Adrenal gland (tissue), 12 donors: ENCODE measurements around the gene GFRA1. TPM values are rescaled to one million over a fixed set of nuclear protein-coding genes. Genes with fewer than 3 reads are reported as not detected.
A peak's percentile ranks its signal among the peaks of the same experiment; 100 is the strongest.

Source experiments
- DNase-seq, 7 donors: peaks; one replicate each; pipeline ENCODE4 v3.0.0-alpha.2; 2019 to 2020
- H3K27ac ChIP-seq, 5 donors: fragments of 200-600 bp; sonication (generic) in 4 of 5; 1 replicate in 3 of 5; 2 replicates in 2 of 5; pipeline versions ENCODE4 v1.5.1 to v1.8.0; 2016 to 2020; ENCODE audit warnings: mild to moderate bottlenecking in 1 of 5
- H3K27me3 ChIP-seq: fragments of 200-600 bp; 2 replicates; pipeline ENCODE4 v1.8.0; 2021
- H3K36me3 ChIP-seq, 2 donors: fragments of 200-600 bp; replicated peaks in 1 of 2; 1 replicate in 1 of 2; 2 replicates in 1 of 2; pipeline versions ENCODE4 v1.5.1 to v1.8.0; 2018 to 2022
- H3K4me1 ChIP-seq, 2 donors: fragments of 200-600 bp; replicated peaks in 1 of 2; 1 replicate in 1 of 2; 2 replicates in 1 of 2; pipeline versions ENCODE4 v1.5.1 to v1.8.0; 2018 to 2021
- H3K4me3 ChIP-seq, 4 donors: fragments of 200-600 bp; sonication (generic) in 3 of 4; one replicate each; pipeline ENCODE4 v1.5.1; 2016 to 2018
- H3K9me3 ChIP-seq, 3 donors: fragments of 200-600 bp; sonication (generic) in 1 of 3; replicated peaks in 1 of 3; 1 replicate in 2 of 3; 2 replicates in 1 of 3; pipeline versions ENCODE4 v1.5.1 to v1.8.0; 2016 to 2021
- POLR2A ChIP-seq, 2 donors: fragments of 450-650 bp; IDR thresholded peaks; one replicate each; pipeline ENCODE4 v1.6.1; 2017; ENCODE audit warnings: antibody characterized with exemption in 2 of 2, mild to moderate bottlenecking in 2 of 2, moderate library complexity in 1 of 2
- WGBS, 4 donors: extraction: QIAGEN DNeasy Blood & Tissue Kit in 2 of 4; methylation state at CpG; one replicate each; pipeline versions ENCODE4 v1.1.5 to v1.1.7; 2013 to 2017; 5-methylcytosine and 5-hydroxymethylcytosine counted together
- intact Hi-C, 2 donors: fragments of 100-400 bp; cut with DNase I; formaldehyde crosslinking; loops; one replicate each; pipeline versions ENCODE4 v1.14.1 to v1.15.0; 2022 to 2023
- polyA plus RNA-seq, 3 donors: library from polyadenylated mRNA; stranded (reverse); fragments of 200-250 nt in 2 of 3; fragments of 350-450 nt in 1 of 3; fragmentation: Illumina TruSeq in 1 of 3; extraction: RNeasy Lipid Tissue Mini Kit (QIAGEN cat#74804) in 1 of 3; gene quantifications; one replicate each; pipeline ENCODE4 v1.2.3, GENCODE V29; 2013 to 2014
- total RNA-seq, 9 donors: library from RNA; depleted of rRNA in 4 of 9; stranded (reverse); fragments of >200 nt in 4 of 9; fragments of 120-200 nt in 1 of 9; fragmentation: NEBNext Ultra II Directional in 1 of 9; extraction: Animal tissue kit (Norgen Biotek cat#: 25700) in 1 of 9; gene quantifications; one replicate each; pipeline versions ENCODE4 v1.1.0 to v1.2.4, GENCODE V29; 2013 to 2023
- TF ChIP-seq, protein P1 (sequence below), 6 experiments: fragments of 450-650 bp in 4 of 6; fragments of 200-600 bp in 2 of 6; sonication (generic) in 1 of 6; IDR thresholded peaks; 1 replicate in 5 of 6; 2 replicates in 1 of 6; pipeline versions ENCODE4 v1.5.1 to v1.8.0; 2016 to 2021; ENCODE audit warnings: antibody characterized with exemption in 6 of 6, mild to moderate bottlenecking in 2 of 6, moderate library complexity in 1 of 6
- donor health status: healthy with polysubstance abuse.
- donor health status: Bipolar disorder and iron deficiency.
- donor health status: DM: yes; HTN: yes; CAD: no.
- donor health status: DM: no; HTN: no; CAD: no.
- donor health status: DM: no; HTN: no; CAD: no.
- donor health status: DM: yes; HTN: yes; CAD: no.

GFRA1 gene
- total and polyA plus RNA-seq, 12 donors = 0.61 to 12.9 (median 2.6) TPM

DNA sequence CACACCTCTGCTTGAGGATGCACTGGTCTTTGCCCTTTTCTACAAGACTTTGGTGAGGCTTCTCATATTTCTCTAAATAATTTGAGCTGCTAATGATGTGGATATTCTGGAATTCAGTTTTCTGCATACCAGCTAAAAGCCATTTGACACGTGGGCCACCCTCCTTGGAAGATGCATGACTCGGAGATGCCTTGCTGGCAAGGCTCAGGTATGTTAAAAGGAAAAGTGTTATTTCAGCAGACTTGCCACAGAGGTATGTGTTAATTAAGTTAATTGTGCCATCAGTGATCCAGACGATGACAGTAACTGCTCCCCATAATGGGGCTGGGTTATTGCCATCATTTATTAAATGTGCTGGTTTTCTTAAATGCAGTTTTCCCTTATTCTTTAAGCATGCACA is 8.8 kb upstream of the GFRA1 start:
- Histone ChIP-seq H3K9me3 (no peaks in the 10 kb centered on the region), H3K4me1 (no peaks in the 10 kb centered on the region), H3K27me3 (no peaks in the 10 kb centered on the region), H3K36me3 (no peaks in the 10 kb centered on the region), H3K27ac (no peak overlapping the region), H3K4me3 (no peak overlapping the region)
- DNase-seq = no peak
- intact Hi-C loops = loop anchor here in 1 of 2 donors (10.0 kb wide), 4 partner anchors 487 to 1137 kb away; no protein-coding TSS in a partner anchor
- 74 to 83% (median 77%) methylated on average over 3 of the region's 3 CpGs for WGBS, 4 donors
- TF ChIP-seq, protein P1, sequence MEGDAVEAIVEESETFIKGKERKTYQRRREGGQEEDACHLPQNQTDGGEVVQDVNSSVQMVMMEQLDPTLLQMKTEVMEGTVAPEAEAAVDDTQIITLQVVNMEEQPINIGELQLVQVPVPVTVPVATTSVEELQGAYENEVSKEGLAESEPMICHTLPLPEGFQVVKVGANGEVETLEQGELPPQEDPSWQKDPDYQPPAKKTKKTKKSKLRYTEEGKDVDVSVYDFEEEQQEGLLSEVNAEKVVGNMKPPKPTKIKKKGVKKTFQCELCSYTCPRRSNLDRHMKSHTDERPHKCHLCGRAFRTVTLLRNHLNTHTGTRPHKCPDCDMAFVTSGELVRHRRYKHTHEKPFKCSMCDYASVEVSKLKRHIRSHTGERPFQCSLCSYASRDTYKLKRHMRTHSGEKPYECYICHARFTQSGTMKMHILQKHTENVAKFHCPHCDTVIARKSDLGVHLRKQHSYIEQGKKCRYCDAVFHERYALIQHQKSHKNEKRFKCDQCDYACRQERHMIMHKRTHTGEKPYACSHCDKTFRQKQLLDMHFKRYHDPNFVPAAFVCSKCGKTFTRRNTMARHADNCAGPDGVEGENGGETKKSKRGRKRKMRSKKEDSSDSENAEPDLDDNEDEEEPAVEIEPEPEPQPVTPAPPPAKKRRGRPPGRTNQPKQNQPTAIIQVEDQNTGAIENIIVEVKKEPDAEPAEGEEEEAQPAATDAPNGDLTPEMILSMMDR (IDR thresholded peaks at IDR 0.05) = no peak
- TF ChIP-seq POLR2A (IDR thresholded peaks at IDR 0.05) = no peak

DNA sequence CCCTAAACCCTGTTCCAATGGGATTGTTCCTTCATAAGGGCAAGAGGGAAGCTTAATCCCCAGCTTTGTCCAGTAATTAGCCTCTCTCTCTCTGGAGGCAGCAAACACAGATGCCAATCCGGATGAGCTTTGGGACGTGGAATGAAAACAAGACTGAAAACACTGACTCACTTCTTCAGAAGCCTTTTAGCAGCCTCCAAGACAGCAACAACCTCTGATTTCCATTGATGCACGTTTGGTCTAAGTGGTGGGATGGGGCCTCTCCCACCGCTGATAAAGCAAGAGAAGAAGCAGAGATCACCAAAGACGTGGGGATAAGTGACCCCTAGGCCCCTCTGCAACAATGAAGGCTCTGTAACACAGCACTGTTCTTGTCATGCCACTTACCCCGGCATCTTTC is 5.8 kb upstream of the GFRA1 start:
- 70 to 81% (median 74%) methylated on average over 6 of the region's 6 CpGs for WGBS, 4 donors
- Histone ChIP-seq H3K9me3 (no peaks in the 10 kb centered on the region), H3K4me1 (peaks cover under 1 to 6% of the 10 kb centered on the region in 2 donors), H3K27ac (no peak overlapping the region), H3K4me3 (no peak overlapping the region), H3K27me3 (peaks cover 11% of the 10 kb centered on the region), H3K36me3 (no peaks in the 10 kb centered on the region)
- no peak for TF ChIP-seq POLR2A (IDR thresholded peaks at IDR 0.05)
- TF ChIP-seq, protein P1 (IDR thresholded peaks at IDR 0.05) = no peak
- DNase-seq = no peak
- intact Hi-C loops = no loop called here

DNA sequence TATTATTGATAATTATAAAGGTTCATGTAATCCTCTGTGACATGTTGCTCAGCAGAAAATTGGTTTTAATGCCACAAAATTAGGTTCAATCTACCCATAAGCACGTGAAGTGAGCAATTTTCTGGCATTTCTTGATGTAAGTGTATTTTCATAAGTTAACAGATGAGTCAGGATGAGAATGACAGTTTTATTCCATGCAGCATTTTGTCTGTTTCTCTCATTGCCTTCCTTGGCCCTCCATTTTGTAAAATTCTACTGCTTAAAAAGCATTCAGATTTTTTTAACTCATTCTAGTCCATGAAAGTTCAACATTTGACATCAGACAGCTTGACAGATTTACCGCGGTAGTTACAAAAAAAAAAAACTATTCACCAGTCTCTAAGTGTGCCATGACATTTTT is 4.0 kb upstream of the GFRA1 start:
- WGBS, 4 donors = 89 to 92% (median 91%) methylated on average over 3 of the region's 3 CpGs
- intact Hi-C loops = no loop called here

DNA sequence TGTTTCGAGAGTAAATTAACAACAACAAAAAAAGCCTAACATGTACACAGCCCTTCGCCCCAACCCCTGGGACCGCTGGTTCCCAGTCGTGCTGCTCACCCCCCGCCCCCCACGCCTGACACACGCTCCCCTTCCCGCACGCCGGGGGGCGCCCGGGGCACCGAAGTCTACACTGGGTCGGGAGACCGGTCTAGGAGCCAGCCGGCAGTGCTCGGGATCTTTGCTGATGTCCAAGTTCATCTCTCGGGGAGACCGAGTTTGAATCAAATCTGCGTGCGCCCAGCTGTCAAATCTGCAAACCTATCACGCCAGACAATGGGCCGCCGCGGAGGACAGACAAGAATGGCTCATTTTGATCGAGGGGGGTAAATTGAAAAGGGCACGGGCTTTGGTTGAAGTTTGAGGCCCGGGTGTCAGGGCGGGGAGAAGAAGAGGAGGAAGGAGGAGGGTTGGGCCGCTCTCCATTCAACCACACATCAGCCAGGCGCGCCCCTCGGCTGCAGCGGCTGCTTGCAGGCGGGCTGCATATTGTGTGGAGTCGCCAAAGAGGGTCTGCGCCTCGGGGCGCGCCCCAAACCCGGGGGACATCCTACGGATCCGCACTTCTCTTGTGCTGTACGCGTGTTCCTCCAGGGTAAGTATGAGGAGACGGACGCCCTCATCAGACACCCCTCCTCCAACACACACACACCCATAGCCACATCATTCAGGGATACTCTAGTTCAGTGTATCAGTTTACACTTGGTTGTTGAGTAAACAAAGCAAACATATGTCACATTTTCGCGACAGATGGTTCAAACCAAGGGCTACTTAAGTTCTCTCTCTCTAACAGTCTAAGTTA is 1.3 kb upstream of the GFRA1 start:
- H3K4me1 ChIP-seq = peaks cover 21 to 30% of the 10 kb centered on the region in 2 donors
- H3K36me3 ChIP-seq = no peaks in the 10 kb centered on the region
- no peaks in the 10 kb centered on the region for H3K9me3 ChIP-seq
- peak in 2 of 7 donors; percentile 21 to 25 for DNase-seq
- no peak overlapping the region for H3K27ac ChIP-seq
- peaks cover 20% of the 10 kb centered on the region for H3K27me3 ChIP-seq
- peak overlapping the region in 1 of 4 donors; percentile 73 for H3K4me3 ChIP-seq
- TF ChIP-seq, protein P1 (IDR thresholded peaks at IDR 0.05) = no peak
- 2 to 4% (median 3%) methylated on average over 32 to 49 of the region's 49 CpGs for WGBS, 4 donors
- intact Hi-C loops = no loop called here

More for the DNA sequence above, 4.0 kb upstream of the GFRA1 start:
- H3K4me1 ChIP-seq = peaks cover 16 to 18% of the 10 kb centered on the region in 2 donors
- H3K36me3 ChIP-seq = no peaks in the 10 kb centered on the region
- no peak for DNase-seq
- H3K27me3 ChIP-seq = peaks cover 11% of the 10 kb centered on the region
- H3K9me3 ChIP-seq = no peaks in the 10 kb centered on the region
- no peak overlapping the region for H3K4me3 ChIP-seq
- no peak for TF ChIP-seq POLR2A (IDR thresholded peaks at IDR 0.05)
- TF ChIP-seq, protein P1 (IDR thresholded peaks at IDR 0.05) = no peak
- H3K27ac ChIP-seq = no peak overlapping the region
